Measurements from ENCODE around the gene ERAS.
"Not testable (repeated sequence)": the region's sequence is repeated elsewhere in the genome, so short reads cannot be mapped to it uniquely, and the experiment has no call there.

DNA sequence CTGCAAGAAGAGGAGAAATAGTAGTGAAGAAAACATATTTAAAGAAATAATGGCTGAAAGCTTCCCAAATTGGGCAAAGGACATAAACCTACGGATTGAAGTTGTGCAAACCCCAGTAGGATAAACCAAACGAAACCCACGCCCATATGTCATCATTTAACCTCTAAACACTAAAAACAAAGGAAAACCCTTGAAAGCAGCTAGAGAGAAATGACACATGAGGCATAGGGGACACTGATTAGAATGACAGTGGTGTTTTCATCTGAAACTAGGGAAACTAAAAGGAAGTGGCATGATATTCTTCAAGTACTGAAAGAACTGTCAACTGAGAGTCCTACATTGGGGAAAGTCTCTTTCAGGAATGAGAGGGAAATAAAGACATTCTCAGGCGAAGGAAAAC lies 50.6 kb downstream of the ERAS start:
- TF ChIP-seq, protein P1, sequence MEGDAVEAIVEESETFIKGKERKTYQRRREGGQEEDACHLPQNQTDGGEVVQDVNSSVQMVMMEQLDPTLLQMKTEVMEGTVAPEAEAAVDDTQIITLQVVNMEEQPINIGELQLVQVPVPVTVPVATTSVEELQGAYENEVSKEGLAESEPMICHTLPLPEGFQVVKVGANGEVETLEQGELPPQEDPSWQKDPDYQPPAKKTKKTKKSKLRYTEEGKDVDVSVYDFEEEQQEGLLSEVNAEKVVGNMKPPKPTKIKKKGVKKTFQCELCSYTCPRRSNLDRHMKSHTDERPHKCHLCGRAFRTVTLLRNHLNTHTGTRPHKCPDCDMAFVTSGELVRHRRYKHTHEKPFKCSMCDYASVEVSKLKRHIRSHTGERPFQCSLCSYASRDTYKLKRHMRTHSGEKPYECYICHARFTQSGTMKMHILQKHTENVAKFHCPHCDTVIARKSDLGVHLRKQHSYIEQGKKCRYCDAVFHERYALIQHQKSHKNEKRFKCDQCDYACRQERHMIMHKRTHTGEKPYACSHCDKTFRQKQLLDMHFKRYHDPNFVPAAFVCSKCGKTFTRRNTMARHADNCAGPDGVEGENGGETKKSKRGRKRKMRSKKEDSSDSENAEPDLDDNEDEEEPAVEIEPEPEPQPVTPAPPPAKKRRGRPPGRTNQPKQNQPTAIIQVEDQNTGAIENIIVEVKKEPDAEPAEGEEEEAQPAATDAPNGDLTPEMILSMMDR (IDR thresholded peaks at IDR 0.05): not testable (repeated sequence)
- not testable (repeated sequence) for TF ChIP-seq POLR2A (IDR thresholded peaks at IDR 0.05)
